T-helper 9 cell (primary cell): Measurements from ENCODE around the gene RPA4.
"Not testable (repeated sequence)": the region's sequence is repeated elsewhere in the genome, so short reads cannot be mapped to it uniquely, and the experiment has no call there.

Source experiments
- DNase-seq: peaks from one replicate; pipeline ENCODE4 v3.0.0-alpha.2; 2020
- total RNA-seq, 2 donors: gene quantifications; one replicate each; lab custom pipeline; 2026; lab: John Stamatoyannopoulos, UW

Gene RPA4
- 0.42 to 0.48 reads per million in 2 donors for total RNA-seq

- no peak for DNase-seq
These were observed at the start of gene RPA4 for GRCh38 chrX:96883608-96884007. Gene RPA4 (plus strand): TSS chrX:96883908. CDS start chrX:96884311, 403 bp downstream.

GRCh38 chrX:96834137-96834536 is 49.6 kb upstream of the RPA4 start:
- no peak for DNase-seq

GRCh38 chrX:96835660-96836289 is 47.9 kb upstream of the RPA4 start:
- DNase-seq, result no peak

GRCh38 chrX:96837808-96838207 is 45.9 kb upstream of the RPA4 start:
- DNase-seq, result no peak

GRCh38 chrX:96838537-96838936 is 45.2 kb upstream of the RPA4 start:
- DNase-seq, result no peak

GRCh38 chrX:96841325-96841724 is 42.4 kb upstream of the RPA4 start:
- no peak for DNase-seq

GRCh38 chrX:96841866-96842265 is 41.8 kb upstream of the RPA4 start:
- not testable (repeated sequence) for DNase-seq

- DNase-seq, result no peak
These were observed 40.1 kb upstream of the RPA4 start for GRCh38 chrX:96843566-96843965.

- DNase-seq, result no peak
These were observed 36.9 kb upstream of the RPA4 start for GRCh38 chrX:96846841-96847240.

- DNase-seq, result not testable (repeated sequence)
These were observed 24.3 kb upstream of the RPA4 start for GRCh38 chrX:96859422-96859821.

- no peak for DNase-seq
These were observed 22.5 kb upstream of the RPA4 start for GRCh38 chrX:96861218-96861617.

GRCh38 chrX:96861661-96862060 is 22.0 kb upstream of the RPA4 start:
- no peak for DNase-seq

- no peak for DNase-seq
These were observed 319 bp downstream of the RPA4 start for GRCh38 chrX:96884027-96884426.

GRCh38 chrX:96889726-96890125 is 6.0 kb downstream of the RPA4 start:
- DNase-seq, result no peak

- DNase-seq, result no peak
These were observed 23.0 kb downstream of the RPA4 start for GRCh38 chrX:96906741-96907140.

GRCh38 chrX:96907516-96908272 is 24.0 kb downstream of the RPA4 start:
- no peak for DNase-seq

GRCh38 chrX:96909291-96909690 is 25.6 kb downstream of the RPA4 start:
- DNase-seq, result no peak

GRCh38 chrX:96918864-96919263 is 35.2 kb downstream of the RPA4 start:
- no peak for DNase-seq

GRCh38 chrX:96919672-96920071 is 36.0 kb downstream of the RPA4 start:
- no peak for DNase-seq

- no peak for DNase-seq
These were observed 40.9 kb downstream of the RPA4 start for GRCh38 chrX:96924581-96924980.

- DNase-seq, result no peak
These were observed 45.3 kb downstream of the RPA4 start for GRCh38 chrX:96929036-96929435.
